ENCODE measurements around the gene KIAA1671. TPM values are rescaled to one million over a fixed set of nuclear protein-coding genes. Genes with fewer than 3 reads are reported as not detected.

KIAA1671 gene
- total RNA-seq, 2 experiments from 2014 or later: 5.1 to 5.5 TPM

DNA sequence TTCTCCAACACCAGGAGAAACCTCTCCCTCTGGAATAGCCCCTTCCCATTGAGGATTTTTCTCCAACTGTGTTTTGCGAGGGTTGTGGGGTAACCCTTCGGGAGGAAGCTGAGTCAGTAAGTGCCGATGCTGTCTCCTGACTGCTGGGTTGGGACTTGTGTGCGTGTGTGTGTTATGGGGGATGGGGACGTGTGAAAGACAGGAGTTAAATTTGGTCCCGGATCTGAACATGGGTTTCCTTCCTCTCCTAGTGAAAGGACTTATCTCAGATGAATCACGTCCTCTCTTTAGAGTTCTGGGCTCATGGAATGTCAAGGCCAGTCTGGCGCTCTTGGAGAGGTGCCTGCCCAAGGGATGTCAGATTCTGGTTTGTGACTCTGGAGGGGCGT is 33.3 kb downstream of the KIAA1671 start:
- no peak for DNase-seq
- no peak overlapping the region for H3K4me3 Mint-ChIP-seq

DNA sequence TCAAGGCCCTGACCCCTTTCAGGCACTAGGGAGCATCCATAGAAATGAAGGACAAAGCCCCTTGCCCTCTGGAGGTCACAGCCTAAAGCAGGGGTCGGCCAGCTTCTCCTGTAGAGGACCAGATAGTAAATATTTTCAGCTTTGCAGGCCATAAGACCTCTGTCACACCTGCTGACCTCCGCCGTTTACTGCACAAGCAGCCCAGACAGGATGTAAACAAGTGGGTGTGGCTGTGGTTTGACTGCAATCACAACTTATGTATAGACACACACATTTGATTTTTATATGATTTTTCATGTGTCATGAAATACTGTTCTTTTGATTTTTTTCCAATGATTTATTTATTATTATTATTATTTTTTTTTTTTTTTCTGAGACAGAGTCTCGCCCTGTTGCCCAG is 34.3 kb downstream of the KIAA1671 start:
- peak; percentile 34 for DNase-seq
- no peak for ATAC-seq
- no peak overlapping the region for H3K27ac Mint-ChIP-seq
- ChIA-PET CTCF (no interaction called here), POLR2A (no interaction called here)
- peaks cover 23% of the 10 kb centered on the region for H3K27me3 Mint-ChIP-seq (ENCODE audit: low read depth)
- H3K36me3 Mint-ChIP-seq (ENCODE audit: low read depth): no peaks in the 10 kb centered on the region
- H3K9me3 Mint-ChIP-seq (ENCODE audit: insufficient read depth): no peaks in the 10 kb centered on the region
- H3K4me1 Mint-ChIP-seq (ENCODE audit: low read depth): peaks cover 20% of the 10 kb centered on the region
- H3K4me3 Mint-ChIP-seq: no peak overlapping the region

More for the DNA sequence above, 33.3 kb downstream of the KIAA1671 start:
- Mint-ChIP-seq H3K27ac (no peak overlapping the region), H3K27me3 (ENCODE audit: low read depth) (peaks cover 27% of the 10 kb centered on the region), H3K9me3 (ENCODE audit: insufficient read depth) (no peaks in the 10 kb centered on the region), H3K36me3 (ENCODE audit: low read depth) (no peaks in the 10 kb centered on the region), H3K4me1 (ENCODE audit: low read depth) (peaks cover 18% of the 10 kb centered on the region)
- POLR2A ChIA-PET: no interaction called here
- ATAC-seq: no peak
- CTCF ChIA-PET: no interaction called here

DNA sequence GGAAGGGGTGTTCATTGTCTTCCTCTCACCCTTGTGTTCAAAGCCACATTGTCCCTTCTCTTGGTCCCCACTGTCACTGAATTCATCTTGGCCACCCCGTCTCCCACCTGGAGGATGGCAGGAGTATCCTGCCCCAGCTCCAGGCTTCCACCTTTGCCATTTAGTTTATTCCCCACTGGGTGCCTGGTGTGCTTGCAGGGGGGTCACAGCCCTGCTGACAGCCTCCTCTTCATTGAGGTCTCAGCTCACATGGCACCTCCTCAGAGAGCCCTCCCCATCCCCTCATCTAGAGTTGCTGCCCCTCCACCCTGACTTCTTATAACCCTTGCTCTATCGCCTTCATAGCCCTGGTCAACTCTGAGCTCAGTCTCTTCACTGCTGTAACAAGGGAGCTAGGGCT is 36.6 kb downstream of the KIAA1671 start:
- Mint-ChIP-seq H3K9me3 (ENCODE audit: insufficient read depth) (no peaks in the 10 kb centered on the region), H3K4me1 (ENCODE audit: low read depth) (peaks cover 34% of the 10 kb centered on the region), H3K4me3 (no peak overlapping the region), H3K27me3 (ENCODE audit: low read depth) (peaks cover 19% of the 10 kb centered on the region), H3K36me3 (ENCODE audit: low read depth) (no peaks in the 10 kb centered on the region), H3K27ac (no peak overlapping the region)
- ATAC-seq (no peak), DNase-seq (no peak)
- ChIA-PET POLR2A (no interaction called here), CTCF (interaction anchor here (1.2 to 1.4 kb wide), 2 partner anchors 27 to 62 kb away, joined by 3 to 4 read pairs; no protein-coding TSS in a partner anchor)

DNA sequence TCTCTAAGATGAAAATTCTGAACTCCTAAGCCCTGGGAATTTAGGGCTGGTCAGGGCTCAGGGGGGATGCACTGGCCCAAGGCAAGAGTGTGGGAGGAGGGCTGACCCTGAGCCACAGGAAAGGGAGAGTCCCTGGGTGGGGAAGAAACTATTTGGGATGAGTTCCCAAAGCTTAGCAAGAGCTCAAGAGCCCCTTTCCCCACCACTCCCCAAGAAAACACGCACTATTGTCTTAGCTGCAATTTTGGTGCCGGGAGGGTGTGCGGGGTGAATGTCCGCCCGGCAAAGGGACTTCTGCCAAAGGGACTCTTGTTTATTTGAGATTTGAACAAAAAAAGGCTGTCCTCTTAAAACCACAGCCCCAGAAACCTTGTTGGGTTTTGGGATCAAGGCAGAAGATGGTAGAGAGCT is 37.0 kb downstream of the KIAA1671 start:
- ChIA-PET POLR2A (no interaction called here), CTCF (interaction anchor here (1.2 to 1.4 kb wide), 2 partner anchors 27 to 61 kb away, joined by 3 to 4 read pairs; no protein-coding TSS in a partner anchor)
- ATAC-seq (no peak), DNase-seq (no peak)
- Mint-ChIP-seq H3K4me3 (no peak overlapping the region), H3K9me3 (ENCODE audit: insufficient read depth) (no peaks in the 10 kb centered on the region), H3K27me3 (ENCODE audit: low read depth) (peaks cover 15% of the 10 kb centered on the region), H3K36me3 (ENCODE audit: low read depth) (no peaks in the 10 kb centered on the region), H3K27ac (no peak overlapping the region), H3K4me1 (ENCODE audit: low read depth) (peaks cover 38% of the 10 kb centered on the region)

DNA sequence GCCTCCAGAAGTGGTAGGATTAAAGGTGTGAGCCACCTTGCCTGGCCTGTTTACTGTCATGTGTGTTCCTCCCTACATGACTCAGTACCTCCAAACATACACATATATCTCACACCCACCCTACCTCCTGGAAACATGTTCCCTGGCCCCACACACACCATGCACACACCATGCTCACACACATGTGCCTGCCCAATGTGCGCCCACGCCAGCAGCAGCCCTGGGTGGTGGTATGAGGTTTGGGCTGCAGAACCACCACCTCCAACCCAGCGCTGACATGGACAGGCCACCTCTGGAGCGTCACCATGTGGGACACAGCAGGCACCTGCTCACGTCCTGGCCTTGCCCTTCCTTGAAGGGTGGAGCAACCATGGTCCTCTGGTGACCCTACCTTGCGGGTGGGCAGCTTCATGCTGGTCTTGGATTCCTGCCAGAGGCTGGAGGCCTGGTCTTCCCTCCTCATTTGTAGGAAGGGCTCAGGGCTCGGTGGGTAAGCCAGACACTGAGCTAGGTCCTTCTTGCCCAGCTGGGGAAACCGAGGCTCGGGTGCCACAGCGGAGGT is 37.9 kb downstream of the KIAA1671 start:
- DNase-seq (no peak), ATAC-seq (no peak)
- Mint-ChIP-seq H3K4me3 (no peak overlapping the region), H3K4me1 (ENCODE audit: low read depth) (peaks cover 41% of the 10 kb centered on the region), H3K27me3 (ENCODE audit: low read depth) (peaks cover 13% of the 10 kb centered on the region), H3K36me3 (ENCODE audit: low read depth) (no peaks in the 10 kb centered on the region), H3K9me3 (ENCODE audit: insufficient read depth) (no peaks in the 10 kb centered on the region), H3K27ac (no peak overlapping the region)
- ChIA-PET CTCF (no interaction called here), POLR2A (no interaction called here)

DNA sequence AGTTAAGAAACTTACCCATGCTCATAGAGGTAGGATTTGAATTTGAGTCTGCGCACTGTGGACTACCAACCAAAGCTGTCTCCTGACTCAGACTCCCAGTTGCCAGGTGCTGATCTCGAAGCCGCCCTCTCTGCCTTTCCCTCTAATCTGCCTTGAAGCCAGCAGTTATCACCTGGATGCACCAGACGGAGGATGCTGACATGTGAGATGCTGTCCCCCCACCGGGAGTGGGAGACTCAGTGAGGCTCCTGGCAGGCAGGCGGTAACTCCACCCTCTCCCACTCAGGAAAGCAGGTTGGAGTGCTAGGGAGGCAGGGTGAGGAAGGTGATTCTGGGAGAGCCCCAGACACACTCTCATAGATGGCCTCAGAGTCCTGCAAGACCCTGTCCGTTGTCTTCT is 40.4 kb downstream of the KIAA1671 start:
- Mint-ChIP-seq H3K4me3 (no peak overlapping the region), H3K27ac (no peak overlapping the region), H3K4me1 (ENCODE audit: low read depth) (peaks cover 34% of the 10 kb centered on the region), H3K9me3 (ENCODE audit: insufficient read depth) (no peaks in the 10 kb centered on the region), H3K36me3 (ENCODE audit: low read depth) (no peaks in the 10 kb centered on the region), H3K27me3 (ENCODE audit: low read depth) (peaks cover 17% of the 10 kb centered on the region)
- POLR2A ChIA-PET: no interaction called here
- ATAC-seq (no peak), DNase-seq (no peak)
- CTCF ChIA-PET: no interaction called here

DNA sequence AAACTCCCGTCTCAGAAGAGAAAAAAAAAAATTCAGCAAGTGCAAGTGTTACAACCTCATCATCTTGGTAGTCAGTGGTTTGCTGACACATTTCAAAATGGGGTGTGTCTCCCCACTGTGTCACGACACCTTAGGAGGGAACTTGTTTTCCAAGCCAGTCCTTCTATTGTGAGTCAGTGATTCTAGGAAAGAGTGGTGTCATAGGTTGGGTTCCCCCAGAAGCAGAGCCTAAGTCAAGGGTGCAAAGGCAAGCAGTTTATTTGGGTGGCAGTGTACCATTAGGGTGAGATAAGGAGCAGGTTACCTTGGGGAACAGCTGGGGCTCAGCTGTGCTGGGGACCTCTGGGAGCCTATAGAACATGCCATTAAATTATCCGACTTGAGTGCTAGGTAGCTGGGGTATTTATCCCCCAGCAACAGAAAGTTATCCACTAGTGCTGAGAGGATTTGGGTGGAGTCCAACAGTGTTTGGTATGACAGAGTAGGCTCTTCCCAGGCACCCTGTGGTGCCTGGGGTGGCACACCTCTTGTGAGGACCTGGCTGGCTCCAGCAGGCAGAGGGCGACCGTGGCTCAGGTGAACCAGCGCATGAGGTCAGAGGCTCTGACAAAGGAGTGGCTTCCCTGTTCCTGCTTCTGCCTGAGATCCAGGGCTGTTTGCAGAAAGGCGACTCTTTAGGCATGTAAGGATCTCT is 41.7 kb downstream of the KIAA1671 start:
- DNase-seq: peak; percentile 64
- Mint-ChIP-seq H3K4me3 (no peak overlapping the region), H3K9me3 (ENCODE audit: insufficient read depth) (no peaks in the 10 kb centered on the region), H3K27me3 (ENCODE audit: low read depth) (peaks cover 13% of the 10 kb centered on the region), H3K4me1 (ENCODE audit: low read depth) (peaks cover 31% of the 10 kb centered on the region), H3K36me3 (ENCODE audit: low read depth) (no peaks in the 10 kb centered on the region), H3K27ac (peak overlapping the region; percentile 67)
- CTCF ChIA-PET: no interaction called here
- peak; percentile 85 for ATAC-seq
- POLR2A ChIA-PET: no interaction called here

DNA sequence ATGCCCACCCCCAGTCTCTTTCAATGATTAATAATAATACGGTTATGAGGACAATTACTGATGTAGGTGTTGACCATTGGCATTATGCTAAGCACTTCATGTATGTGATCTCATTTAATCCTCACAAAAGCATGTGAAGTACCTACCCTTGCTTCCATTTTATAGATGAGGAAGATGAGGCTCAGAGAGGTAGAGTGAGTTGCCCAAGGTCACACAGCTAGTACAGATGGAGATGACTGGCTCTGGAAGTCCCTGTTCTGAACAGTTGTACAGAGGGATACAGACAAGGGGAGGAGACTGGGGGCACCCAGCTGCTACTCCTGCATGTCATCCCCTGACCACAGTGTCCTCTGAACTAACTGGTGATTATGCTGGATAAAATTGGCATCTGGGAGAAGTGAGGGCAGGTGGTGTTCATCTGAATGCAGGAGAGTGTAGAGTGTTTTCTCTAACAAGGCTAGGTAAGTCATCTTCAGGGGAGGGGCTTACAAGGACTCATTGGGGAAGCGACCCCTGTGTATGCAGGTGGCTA is 43.2 kb downstream of the KIAA1671 start:
- no peak overlapping the region for H3K27ac Mint-ChIP-seq
- ChIA-PET POLR2A (no interaction called here), CTCF (interaction anchor here (1.0 to 1.1 kb wide), 2 partner anchors 54 to 55 kb away, joined by 3 read pairs; no protein-coding TSS in a partner anchor)
- no peaks in the 10 kb centered on the region for H3K9me3 Mint-ChIP-seq (ENCODE audit: insufficient read depth)
- DNase-seq (no peak), ATAC-seq (no peak)
- no peaks in the 10 kb centered on the region for H3K36me3 Mint-ChIP-seq (ENCODE audit: low read depth)
- H3K4me1 Mint-ChIP-seq (ENCODE audit: low read depth): peaks cover 30% of the 10 kb centered on the region
- no peak overlapping the region for H3K4me3 Mint-ChIP-seq
- peaks cover 11% of the 10 kb centered on the region for H3K27me3 Mint-ChIP-seq (ENCODE audit: low read depth)

DNA sequence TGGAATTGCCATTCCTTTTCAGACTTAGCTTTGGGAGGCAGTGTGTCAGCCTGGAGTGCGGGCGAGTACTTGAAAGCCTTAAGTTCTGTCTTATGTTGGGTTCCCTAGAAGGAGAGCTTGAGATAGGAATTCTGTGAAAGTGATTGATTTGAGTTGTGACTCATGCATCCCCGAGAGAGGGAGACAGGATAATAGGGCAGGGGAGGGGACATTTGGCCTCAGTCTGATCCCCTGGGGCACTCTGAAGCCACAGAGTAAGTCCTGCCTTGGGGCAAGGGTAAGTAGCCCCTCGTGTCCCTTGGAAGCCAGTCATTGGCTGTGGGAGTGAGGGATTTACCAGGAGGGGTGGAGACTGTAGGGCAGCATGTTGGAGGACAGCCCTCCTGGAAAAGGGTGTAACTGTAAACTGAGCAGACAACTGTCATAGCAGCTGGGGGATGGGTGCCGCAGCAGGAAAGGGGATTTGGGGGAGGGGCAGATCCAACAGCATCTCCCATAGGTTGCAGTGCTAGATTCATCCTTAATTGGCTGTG is 44.0 kb downstream of the KIAA1671 start:
- CTCF ChIA-PET: no interaction called here

DNA sequence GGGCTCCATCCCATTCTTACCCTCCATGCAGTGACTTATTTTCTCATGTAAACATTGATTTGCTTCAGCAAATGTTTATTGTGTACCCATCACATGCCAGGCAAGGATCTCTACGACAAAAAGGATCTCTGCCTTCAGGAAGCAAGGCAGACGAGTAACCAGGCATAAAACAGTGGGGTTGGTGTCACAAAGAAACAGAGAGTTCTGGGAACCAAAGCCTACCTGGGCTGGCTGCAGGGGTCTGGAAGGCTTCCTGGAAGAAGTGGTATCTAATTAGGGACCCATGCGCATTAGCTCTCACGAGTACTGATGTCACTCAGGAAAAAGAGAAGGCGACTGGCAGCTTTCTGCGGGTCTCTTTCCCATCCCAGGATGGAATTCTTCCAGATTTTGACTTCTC is 44.5 kb downstream of the KIAA1671 start:
- CTCF ChIA-PET: no interaction called here
- ATAC-seq: no peak

More for the DNA sequence above, 44.0 kb downstream of the KIAA1671 start:
- peaks cover 3% of the 10 kb centered on the region for H3K36me3 Mint-ChIP-seq (ENCODE audit: low read depth)
- POLR2A ChIA-PET: no interaction called here
- ATAC-seq (no peak), DNase-seq (no peak)
- no peak overlapping the region for H3K4me3 Mint-ChIP-seq
- peaks cover 11% of the 10 kb centered on the region for H3K27me3 Mint-ChIP-seq (ENCODE audit: low read depth)
- no peak overlapping the region for H3K27ac Mint-ChIP-seq
- H3K4me1 Mint-ChIP-seq (ENCODE audit: low read depth): peaks cover 33% of the 10 kb centered on the region
- no peaks in the 10 kb centered on the region for H3K9me3 Mint-ChIP-seq (ENCODE audit: insufficient read depth)

DNA sequence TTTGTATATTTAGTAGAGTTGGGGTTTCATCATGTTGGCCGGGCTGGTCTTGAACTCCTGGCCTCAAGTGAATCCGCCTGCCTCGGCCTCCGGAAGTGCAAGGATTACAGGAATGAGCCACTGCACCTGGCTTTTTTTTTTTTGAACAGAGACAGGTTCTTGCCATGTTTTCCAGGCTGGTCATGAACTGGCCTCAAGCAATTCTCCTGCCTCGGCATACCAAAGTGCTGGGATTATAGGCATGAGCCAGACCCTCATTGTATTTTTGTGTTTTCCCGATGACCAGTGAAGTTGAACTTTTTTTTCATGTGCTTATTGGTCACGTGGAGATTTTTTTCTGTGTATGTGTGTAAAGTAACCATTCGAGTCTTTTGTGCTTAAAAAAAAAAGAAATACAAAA is 48.2 kb downstream of the KIAA1671 start:
- POLR2A ChIA-PET: no interaction called here
- H3K4me1 Mint-ChIP-seq (ENCODE audit: low read depth): peaks cover 23% of the 10 kb centered on the region

More for the DNA sequence above, 44.5 kb downstream of the KIAA1671 start:
- DNase-seq: no peak
- H3K4me1 Mint-ChIP-seq (ENCODE audit: low read depth): peaks cover 32% of the 10 kb centered on the region
- no peak overlapping the region for H3K4me3 Mint-ChIP-seq
- H3K27ac Mint-ChIP-seq: no peak overlapping the region
- H3K36me3 Mint-ChIP-seq (ENCODE audit: low read depth): peaks cover 5% of the 10 kb centered on the region
- H3K27me3 Mint-ChIP-seq (ENCODE audit: low read depth): peaks cover 11% of the 10 kb centered on the region
- POLR2A ChIA-PET: no interaction called here
- H3K9me3 Mint-ChIP-seq (ENCODE audit: insufficient read depth): peaks cover under 1% of the 10 kb centered on the region

DNA sequence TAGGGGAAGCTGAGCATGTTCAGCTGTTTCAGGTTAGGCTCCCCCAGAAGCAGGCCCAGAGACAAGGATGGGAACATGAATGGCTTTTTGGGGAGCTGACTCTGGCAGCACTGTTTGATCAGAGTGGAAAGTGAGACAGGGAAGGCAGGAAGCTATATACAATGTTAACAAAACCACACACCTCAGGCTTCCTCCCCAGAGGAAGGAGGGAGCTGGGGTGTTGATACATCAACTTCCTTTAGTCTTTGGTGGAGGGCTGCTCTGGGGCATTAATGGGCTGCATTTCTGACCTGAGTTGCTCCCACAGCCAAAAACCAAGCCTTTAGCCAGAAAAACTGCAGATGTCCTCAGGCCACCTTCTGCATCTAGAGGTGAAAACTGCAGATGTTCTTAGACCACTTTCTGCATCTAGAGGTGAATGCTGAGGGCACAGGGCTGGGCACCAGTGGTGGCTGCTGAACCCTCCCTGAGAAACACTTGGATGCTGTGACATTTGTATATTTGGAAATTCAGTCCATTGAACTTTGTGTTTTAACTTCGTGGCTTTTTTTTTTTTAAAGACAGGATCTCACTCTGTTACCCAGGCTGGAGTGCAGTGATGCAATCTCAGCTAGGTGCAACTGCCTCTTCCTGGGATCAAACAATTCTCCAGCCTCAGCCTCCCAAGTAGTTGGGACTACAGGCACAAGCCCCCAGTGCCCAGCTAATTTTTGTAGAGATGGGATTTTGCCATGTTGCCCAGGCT is 49.9 kb downstream of the KIAA1671 start:
- ATAC-seq (peak; percentile 53), DNase-seq (peak; percentile 49)
- Mint-ChIP-seq H3K4me1 (ENCODE audit: low read depth) (peaks cover 18% of the 10 kb centered on the region), H3K9me3 (ENCODE audit: insufficient read depth) (peaks cover 7% of the 10 kb centered on the region), H3K27me3 (ENCODE audit: low read depth) (peaks cover 2% of the 10 kb centered on the region), H3K27ac (peak overlapping the region; percentile 78), H3K36me3 (ENCODE audit: low read depth) (peaks cover 8% of the 10 kb centered on the region), H3K4me3 (no peak overlapping the region)
- ChIA-PET POLR2A (no interaction called here), CTCF (no interaction called here)

More for the DNA sequence above, 48.2 kb downstream of the KIAA1671 start:
- no peak for DNase-seq
- CTCF ChIA-PET: no interaction called here
- peaks cover 8% of the 10 kb centered on the region for H3K36me3 Mint-ChIP-seq (ENCODE audit: low read depth)
- H3K27ac Mint-ChIP-seq: no peak overlapping the region
- peaks cover 6% of the 10 kb centered on the region for H3K9me3 Mint-ChIP-seq (ENCODE audit: insufficient read depth)
- no peak for ATAC-seq
- H3K27me3 Mint-ChIP-seq (ENCODE audit: low read depth): peaks cover 8% of the 10 kb centered on the region
- no peak overlapping the region for H3K4me3 Mint-ChIP-seq

Measured in activated CD8-positive, alpha-beta T cell treated with anti-CD3 and anti-CD28 coated beads, Interleukin-2, amount 10 ng/mL, durations not matched to agents 7 days and 5 days (primary cell).